PFSK-1 (cell line): Measurements from ENCODE around the gene COA8.

Experiments used
- FOXP2 ChIP-seq: optimal IDR thresholded peaks from 2 replicates; pipeline ENCODE3; 2011; ENCODE audit warnings: borderline replicate concordance, control low read depth, inconsistent platforms; ENCODE audit not compliant: insufficient read depth; ENCODE audit errors: extremely low read length, extremely low read depth
- POLR2AphosphoS5 ChIP-seq: IDR thresholded peaks from 2 replicates; pipeline ENCODE4 v1.6.1; 2012; ENCODE audit warnings: low read depth, mild to moderate bottlenecking, control low read depth, low read length, moderate library complexity
- SIN3A ChIP-seq: IDR thresholded peaks from 2 replicates; pipeline ENCODE4 v1.6.1; 2012; ENCODE audit warnings: mild to moderate bottlenecking, low read length, moderate library complexity, borderline replicate concordance; ENCODE audit not compliant: insufficient read depth
- TAF1 ChIP-seq: IDR thresholded peaks from 2 replicates; pipeline ENCODE4 v1.6.1; 2012; ENCODE audit warnings: low read length, control low read depth, borderline replicate concordance; ENCODE audit not compliant: insufficient read depth
- TF ChIP-seq, protein P1 (sequence below), 2 experiments: IDR thresholded peaks; 2 replicates each; pipeline versions ENCODE4 v1.6.1 to v1.8.0; 2011 to 2012; ENCODE audit warnings: low read depth in 2 of 2, low read length in 2 of 2, control low read depth in 1 of 2, inconsistent platforms in 1 of 2, mild to moderate bottlenecking in 1 of 2, moderate library complexity in 1 of 2; ENCODE audit not compliant: insufficient read depth in 1 of 2

DNA sequence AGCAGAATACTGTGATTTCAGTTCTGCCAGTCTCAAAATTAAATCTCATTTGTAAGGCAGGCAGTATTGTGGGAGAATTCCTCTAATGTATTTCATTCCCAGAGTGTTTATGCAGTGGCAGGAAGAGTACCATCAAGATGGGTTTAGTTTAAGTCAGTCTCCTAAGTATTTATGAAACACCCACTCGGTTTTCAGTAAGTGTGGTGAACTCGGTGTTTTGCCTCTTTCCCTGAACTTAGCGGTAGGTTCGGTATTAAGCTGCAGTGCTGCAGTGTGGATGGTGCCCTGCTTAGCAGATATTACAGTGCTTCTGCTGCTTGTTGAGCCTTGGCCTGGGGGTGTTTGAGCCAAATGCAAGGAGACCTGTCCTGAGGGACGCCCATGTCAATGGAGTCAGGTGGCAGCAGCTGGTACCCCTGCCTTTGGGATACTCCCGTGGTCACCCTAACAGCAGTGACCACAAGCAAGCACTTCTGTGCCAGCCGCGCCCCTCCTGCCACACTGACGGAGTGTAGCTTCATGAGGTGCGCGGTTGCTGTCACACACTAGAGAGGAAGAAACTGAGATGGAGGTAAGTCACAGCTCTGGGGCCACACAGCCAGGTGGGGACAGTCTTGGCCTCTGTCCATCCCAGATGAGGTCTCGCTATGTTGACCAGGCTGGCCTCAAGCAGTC is 15.8 kb downstream of the COA8 start:
- no peak for TF ChIP-seq POLR2AphosphoS5
- TF ChIP-seq, protein P1, sequence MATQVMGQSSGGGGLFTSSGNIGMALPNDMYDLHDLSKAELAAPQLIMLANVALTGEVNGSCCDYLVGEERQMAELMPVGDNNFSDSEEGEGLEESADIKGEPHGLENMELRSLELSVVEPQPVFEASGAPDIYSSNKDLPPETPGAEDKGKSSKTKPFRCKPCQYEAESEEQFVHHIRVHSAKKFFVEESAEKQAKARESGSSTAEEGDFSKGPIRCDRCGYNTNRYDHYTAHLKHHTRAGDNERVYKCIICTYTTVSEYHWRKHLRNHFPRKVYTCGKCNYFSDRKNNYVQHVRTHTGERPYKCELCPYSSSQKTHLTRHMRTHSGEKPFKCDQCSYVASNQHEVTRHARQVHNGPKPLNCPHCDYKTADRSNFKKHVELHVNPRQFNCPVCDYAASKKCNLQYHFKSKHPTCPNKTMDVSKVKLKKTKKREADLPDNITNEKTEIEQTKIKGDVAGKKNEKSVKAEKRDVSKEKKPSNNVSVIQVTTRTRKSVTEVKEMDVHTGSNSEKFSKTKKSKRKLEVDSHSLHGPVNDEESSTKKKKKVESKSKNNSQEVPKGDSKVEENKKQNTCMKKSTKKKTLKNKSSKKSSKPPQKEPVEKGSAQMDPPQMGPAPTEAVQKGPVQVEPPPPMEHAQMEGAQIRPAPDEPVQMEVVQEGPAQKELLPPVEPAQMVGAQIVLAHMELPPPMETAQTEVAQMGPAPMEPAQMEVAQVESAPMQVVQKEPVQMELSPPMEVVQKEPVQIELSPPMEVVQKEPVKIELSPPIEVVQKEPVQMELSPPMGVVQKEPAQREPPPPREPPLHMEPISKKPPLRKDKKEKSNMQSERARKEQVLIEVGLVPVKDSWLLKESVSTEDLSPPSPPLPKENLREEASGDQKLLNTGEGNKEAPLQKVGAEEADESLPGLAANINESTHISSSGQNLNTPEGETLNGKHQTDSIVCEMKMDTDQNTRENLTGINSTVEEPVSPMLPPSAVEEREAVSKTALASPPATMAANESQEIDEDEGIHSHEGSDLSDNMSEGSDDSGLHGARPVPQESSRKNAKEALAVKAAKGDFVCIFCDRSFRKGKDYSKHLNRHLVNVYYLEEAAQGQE (IDR thresholded peaks at IDR 0.05; ENCODE audit: insufficient read depth in 1 of 2, low read depth in 2 of 2, low read length in 2 of 2): no peak
- TF ChIP-seq TAF1: no peak
- no peak for TF ChIP-seq SIN3A
- no peak for TF ChIP-seq FOXP2
